ENCODE measurements around the gene LMTK2. TPM values are rescaled to one million over a fixed set of nuclear protein-coding genes. Genes with fewer than 3 reads are reported as not detected.

The LMTK2 gene
- total and polyA plus RNA-seq, 2 donors: 6.8 to 12.4 TPM

GRCh38 chr7:98222533-98223195 lies 116.0 kb downstream of the LMTK2 start:
- 93% methylated on average over 30 of the region's 30 CpGs for WGBS
- H3K27ac ChIP-seq (ENCODE audit: low read depth): no peak overlapping the region
- peaks cover 6% of the 10 kb centered on the region for H3K36me3 ChIP-seq (ENCODE audit: insufficient read depth)
- H3K4me1 ChIP-seq (ENCODE audit: insufficient read depth): no peaks in the 10 kb centered on the region
- no peak for DNase-seq (ENCODE audit: extremely low spot score)
- no peak overlapping the region for H3K4me3 ChIP-seq (ENCODE audit: low read depth, low read length)

DNA sequence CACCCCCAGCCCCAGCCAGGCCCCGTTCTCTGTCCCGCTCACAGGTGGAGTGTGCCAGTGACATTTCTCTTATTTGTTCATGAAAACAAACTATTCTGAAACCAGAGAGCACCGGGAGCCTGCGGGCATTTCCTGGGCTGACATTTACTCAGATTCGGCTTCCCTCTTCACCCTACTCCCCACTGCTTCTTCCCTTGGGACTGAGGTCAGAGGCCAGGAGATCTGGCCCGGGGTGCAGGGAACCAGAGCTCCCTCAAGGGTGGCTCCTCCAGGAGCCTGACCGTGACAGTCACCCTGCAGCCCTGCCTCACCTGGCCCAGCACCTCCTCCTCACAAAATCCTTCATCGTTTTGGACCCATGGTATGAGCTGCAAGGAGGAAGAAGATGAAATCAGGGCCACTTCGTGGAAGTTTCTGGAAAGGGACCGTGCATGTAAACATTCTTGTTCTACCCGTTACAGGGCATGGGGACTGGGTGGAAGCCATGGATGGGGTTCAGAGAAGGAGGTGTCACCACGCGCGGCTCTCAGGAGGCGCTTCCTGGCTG lies 116.8 kb downstream of the LMTK2 start:
- peaks cover 6% of the 10 kb centered on the region for H3K36me3 ChIP-seq (ENCODE audit: insufficient read depth)
- no peak overlapping the region for H3K27ac ChIP-seq (ENCODE audit: low read depth)
- no peak for DNase-seq (ENCODE audit: extremely low spot score)
- H3K4me1 ChIP-seq (ENCODE audit: insufficient read depth): no peaks in the 10 kb centered on the region
- WGBS: 85% methylated on average over 15 of the region's 15 CpGs
- no peak overlapping the region for H3K4me3 ChIP-seq (ENCODE audit: low read depth, low read length)

DNA sequence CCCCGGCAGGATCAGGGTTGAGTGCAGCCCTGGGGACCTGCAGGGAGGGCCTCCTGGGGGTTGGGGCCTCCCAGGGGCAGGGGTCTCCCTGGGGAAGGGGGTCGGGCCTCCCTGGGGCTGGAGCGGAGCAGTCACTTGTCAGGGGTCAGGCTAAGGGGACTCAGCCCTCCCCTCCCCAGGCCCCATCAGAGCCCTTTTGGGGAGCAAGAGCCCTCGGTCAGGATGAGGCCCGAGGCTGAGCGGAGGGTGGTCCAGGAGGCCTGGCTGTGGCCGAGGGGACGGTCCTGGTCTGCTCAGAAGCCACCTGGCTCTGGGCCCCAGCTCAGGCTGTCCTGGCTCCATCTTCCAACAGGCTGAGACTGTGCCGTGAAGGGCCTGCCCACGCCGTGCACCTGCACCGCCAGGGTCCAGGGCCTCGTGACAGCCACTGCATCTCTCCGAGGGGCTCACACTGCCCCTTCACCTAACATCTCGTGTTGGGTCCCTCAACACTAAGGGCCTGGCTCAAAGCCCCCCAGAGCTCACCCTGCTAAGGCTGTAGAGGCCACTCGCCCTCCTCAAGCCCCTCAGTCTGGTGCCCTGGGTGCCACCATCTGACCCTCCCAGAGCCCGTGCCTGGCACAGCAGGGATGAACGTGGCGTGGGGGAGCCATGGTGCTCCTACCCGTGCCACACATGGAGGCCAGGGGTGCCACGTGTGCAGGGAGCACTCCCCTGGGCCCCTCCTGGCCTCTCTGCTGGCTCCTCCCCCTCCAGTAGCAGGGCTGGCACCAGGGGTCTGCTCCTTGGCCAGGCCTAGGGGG lies 117.4 kb downstream of the LMTK2 start:
- peaks cover 6% of the 10 kb centered on the region for H3K36me3 ChIP-seq (ENCODE audit: insufficient read depth)
- H3K4me1 ChIP-seq (ENCODE audit: insufficient read depth): no peaks in the 10 kb centered on the region
- H3K4me3 ChIP-seq (ENCODE audit: low read depth, low read length): no peak overlapping the region
- H3K27ac ChIP-seq (ENCODE audit: low read depth): no peak overlapping the region
- no peak for DNase-seq (ENCODE audit: extremely low spot score)
- WGBS: 91% methylated on average over 21 of the region's 21 CpGs

GRCh38 chr7:98224701-98225181 lies 118.1 kb downstream of the LMTK2 start:
- Histone ChIP-seq H3K4me3 (ENCODE audit: low read depth, low read length) (no peak overlapping the region), H3K4me1 (ENCODE audit: insufficient read depth) (no peaks in the 10 kb centered on the region), H3K27ac (ENCODE audit: low read depth) (no peak overlapping the region), H3K36me3 (ENCODE audit: insufficient read depth) (peaks cover 6% of the 10 kb centered on the region)
- no peak for DNase-seq (ENCODE audit: extremely low spot score)
- WGBS: 93% methylated on average over 21 of the region's 21 CpGs

DNA sequence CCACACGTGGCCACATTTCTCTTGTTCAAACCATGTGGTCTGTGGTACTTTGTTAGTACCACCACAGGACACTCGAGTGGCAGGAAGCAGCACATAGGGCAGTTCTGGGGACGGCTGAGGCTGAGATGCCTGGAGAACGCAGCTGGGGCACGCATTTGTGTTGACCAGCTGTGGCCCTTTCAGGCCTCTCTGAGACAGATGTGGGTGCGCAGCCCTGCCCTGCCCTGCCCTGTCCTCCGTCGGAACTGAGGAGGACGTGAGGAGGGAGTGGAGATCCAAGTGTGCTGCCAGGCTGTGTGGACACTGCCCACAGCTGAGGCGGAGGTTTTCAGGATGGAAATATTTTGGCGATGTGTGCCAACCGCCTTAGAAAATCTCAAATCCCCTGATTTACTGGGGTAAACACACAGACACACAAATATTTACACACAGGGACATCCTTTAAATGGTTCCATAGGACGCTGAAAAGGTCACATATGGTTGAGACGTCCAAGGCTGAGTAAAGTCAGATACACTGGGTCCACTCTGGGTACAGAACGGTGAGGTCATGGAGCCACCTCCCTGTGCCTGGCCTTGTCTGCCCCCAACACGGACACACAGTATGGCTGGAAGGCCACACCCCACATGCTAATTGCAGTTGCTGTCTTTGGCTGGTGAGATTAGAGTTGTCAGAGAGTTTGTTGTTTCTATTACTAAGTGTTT lies 119.4 kb downstream of the LMTK2 start:
- Histone ChIP-seq H3K36me3 (ENCODE audit: insufficient read depth) (peaks cover 6% of the 10 kb centered on the region), H3K4me3 (ENCODE audit: low read depth, low read length) (no peak overlapping the region), H3K4me1 (ENCODE audit: insufficient read depth) (no peaks in the 10 kb centered on the region), H3K27ac (ENCODE audit: low read depth) (no peak overlapping the region)
- no peak for DNase-seq (ENCODE audit: extremely low spot score)
- WGBS: 82% methylated on average over 16 of the region's 16 CpGs

GRCh38 chr7:98227939-98228338 lies 121.3 kb downstream of the LMTK2 start:
- no peak for DNase-seq (ENCODE audit: extremely low spot score)
- Histone ChIP-seq H3K4me1 (ENCODE audit: insufficient read depth) (no peaks in the 10 kb centered on the region), H3K36me3 (ENCODE audit: insufficient read depth) (no peaks in the 10 kb centered on the region), H3K27ac (ENCODE audit: low read depth) (no peak overlapping the region), H3K4me3 (ENCODE audit: low read depth, low read length) (no peak overlapping the region)
- 93% methylated on average over 18 of the region's 18 CpGs for WGBS

DNA sequence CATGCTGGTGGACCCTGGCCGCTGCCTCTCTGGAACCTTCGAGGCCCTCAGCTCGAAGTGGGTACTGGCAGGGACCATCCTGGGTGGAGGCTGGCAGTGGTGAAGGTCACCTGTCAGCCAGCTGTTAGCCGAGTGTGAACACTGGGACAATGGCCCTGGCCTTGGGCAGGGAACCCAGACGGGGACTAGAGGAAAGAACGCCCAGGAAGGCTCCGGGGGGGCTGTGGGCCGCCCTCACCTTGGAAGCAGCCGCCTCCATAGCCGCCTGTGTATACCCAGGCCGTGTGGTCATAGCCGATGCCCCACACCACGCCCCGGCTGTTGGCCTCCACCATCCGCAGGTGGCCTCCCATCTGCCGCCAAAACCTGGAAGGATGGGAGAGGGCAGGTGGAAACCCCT lies 122.1 kb downstream of the LMTK2 start:
- DNase-seq (ENCODE audit: extremely low spot score): no peak
- Histone ChIP-seq H3K36me3 (ENCODE audit: insufficient read depth) (no peaks in the 10 kb centered on the region), H3K27ac (ENCODE audit: low read depth) (no peak overlapping the region), H3K4me3 (ENCODE audit: low read depth, low read length) (no peak overlapping the region), H3K4me1 (ENCODE audit: insufficient read depth) (no peaks in the 10 kb centered on the region)
- 92% methylated on average over 16 of the region's 16 CpGs for WGBS

GRCh38 chr7:98229441-98229840 lies 122.8 kb downstream of the LMTK2 start:
- 89% methylated on average over 11 of the region's 11 CpGs for WGBS
- H3K4me1 ChIP-seq (ENCODE audit: insufficient read depth): no peaks in the 10 kb centered on the region
- no peak overlapping the region for H3K4me3 ChIP-seq (ENCODE audit: low read depth, low read length)
- no peak overlapping the region for H3K27ac ChIP-seq (ENCODE audit: low read depth)
- no peak for DNase-seq (ENCODE audit: extremely low spot score)
- H3K36me3 ChIP-seq (ENCODE audit: insufficient read depth): no peaks in the 10 kb centered on the region

GRCh38 chr7:98229991-98230745 lies 123.5 kb downstream of the LMTK2 start:
- H3K4me3 ChIP-seq (ENCODE audit: low read depth, low read length): no peak overlapping the region
- no peaks in the 10 kb centered on the region for H3K36me3 ChIP-seq (ENCODE audit: insufficient read depth)
- no peaks in the 10 kb centered on the region for H3K4me1 ChIP-seq (ENCODE audit: insufficient read depth)
- WGBS: 85% methylated on average over 17 of the region's 17 CpGs
- no peak overlapping the region for H3K27ac ChIP-seq (ENCODE audit: low read depth)
- DNase-seq (ENCODE audit: extremely low spot score): no peak

DNA sequence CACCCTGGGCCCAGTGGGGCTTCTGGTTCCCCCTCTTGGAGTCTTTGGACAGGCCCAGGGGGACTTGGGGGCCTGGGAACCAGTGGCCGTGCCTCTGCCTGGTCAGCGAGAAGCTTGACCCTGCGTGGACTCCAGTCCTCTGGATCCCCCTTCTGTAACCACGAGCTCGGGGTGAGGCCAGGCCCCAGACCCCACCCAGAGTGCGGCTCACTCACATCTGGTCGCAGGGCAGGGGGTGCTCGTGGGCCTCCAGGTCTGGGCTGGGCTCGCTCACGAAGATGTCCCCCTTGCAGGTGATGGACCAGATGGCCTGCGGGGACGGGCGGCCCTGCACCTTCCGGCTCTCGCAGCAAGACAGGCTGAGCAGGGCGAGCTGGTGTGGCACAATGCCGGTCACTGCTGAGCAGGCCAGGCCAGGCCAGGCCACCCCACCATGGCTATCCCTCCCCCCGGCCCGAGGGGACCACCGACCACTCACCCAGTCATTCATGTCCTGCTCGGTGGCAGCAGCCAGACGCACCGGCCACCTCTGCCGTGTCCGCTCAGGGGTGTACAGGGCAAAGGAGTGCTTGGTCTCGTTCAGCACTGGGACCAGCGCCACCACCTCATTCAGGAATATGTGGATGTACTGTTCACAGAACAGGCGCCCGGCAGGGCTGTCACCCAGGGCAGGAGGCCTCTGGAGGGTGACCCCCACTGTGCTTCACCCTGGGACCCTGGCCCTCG lies 124.2 kb downstream of the LMTK2 start:
- DNase-seq (ENCODE audit: extremely low spot score): no peak
- no peak overlapping the region for H3K27ac ChIP-seq (ENCODE audit: low read depth)
- 95% methylated on average over 30 of the region's 30 CpGs for WGBS
- no peak overlapping the region for H3K4me3 ChIP-seq (ENCODE audit: low read depth, low read length)
- H3K4me1 ChIP-seq (ENCODE audit: insufficient read depth): no peaks in the 10 kb centered on the region
- H3K36me3 ChIP-seq (ENCODE audit: insufficient read depth): no peaks in the 10 kb centered on the region

DNA sequence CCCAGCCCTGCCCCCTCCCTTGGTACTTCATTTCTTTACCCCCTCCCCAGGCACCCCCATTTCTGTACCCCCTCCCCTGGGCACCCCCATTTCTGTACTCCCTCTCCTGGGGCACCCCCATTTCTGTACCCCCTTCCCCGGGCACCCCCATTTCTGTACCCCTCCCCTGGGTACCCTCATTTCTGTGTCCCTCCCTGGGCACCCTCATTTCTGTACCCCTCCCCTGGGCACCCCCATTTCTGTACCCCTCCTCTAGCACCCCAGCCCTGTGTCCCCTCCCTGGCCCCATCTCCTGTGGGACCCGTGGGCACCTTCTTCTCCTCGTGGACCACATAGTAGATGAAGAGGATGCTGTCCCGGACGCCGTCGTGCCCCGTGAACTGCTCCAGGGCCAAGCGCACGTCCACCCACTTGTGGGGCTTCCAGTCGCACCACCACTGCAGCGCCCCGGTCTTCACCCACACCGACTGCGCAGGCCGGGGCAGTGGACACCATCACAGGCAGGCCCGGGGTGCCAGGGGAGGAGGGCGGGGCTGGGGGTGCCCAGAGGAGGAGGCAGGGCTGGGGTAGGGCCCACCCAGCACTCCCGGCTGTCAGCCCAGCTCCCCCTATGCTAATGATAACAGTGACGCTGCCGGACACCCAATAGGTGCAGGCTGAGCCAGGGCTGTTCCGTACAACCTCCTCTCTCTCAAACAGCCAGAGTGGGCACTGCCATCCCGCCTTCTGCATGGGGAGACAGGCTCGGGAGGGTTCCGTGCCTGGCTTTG lies 125.0 kb downstream of the LMTK2 start:
- WGBS: 92% methylated on average over 25 of the region's 25 CpGs
- H3K4me3 ChIP-seq (ENCODE audit: low read depth, low read length): no peak overlapping the region
- no peaks in the 10 kb centered on the region for H3K36me3 ChIP-seq (ENCODE audit: insufficient read depth)
- no peak overlapping the region for H3K27ac ChIP-seq (ENCODE audit: low read depth)
- DNase-seq (ENCODE audit: extremely low spot score): no peak
- no peaks in the 10 kb centered on the region for H3K4me1 ChIP-seq (ENCODE audit: insufficient read depth)

- DNase-seq (ENCODE audit: extremely low spot score): no peak
- WGBS: 94% methylated on average over 8 of the region's 8 CpGs
- no peak overlapping the region for H3K27ac ChIP-seq (ENCODE audit: low read depth)
- no peak overlapping the region for H3K4me3 ChIP-seq (ENCODE audit: low read depth, low read length)
- no peaks in the 10 kb centered on the region for H3K4me1 ChIP-seq (ENCODE audit: insufficient read depth)
- no peaks in the 10 kb centered on the region for H3K36me3 ChIP-seq (ENCODE audit: insufficient read depth)
These were observed 125.6 kb downstream of the LMTK2 start for GRCh38 chr7:98232263-98232585.

Data from urinary bladder (tissue), 4 donors.